Measurements from ENCODE around the gene STAT2. TPM values are rescaled to one million over a fixed set of nuclear protein-coding genes. Genes with fewer than 3 reads are reported as not detected.

Gene STAT2
- total RNA-seq, 5 donors from 2014 or later (not counting 1 experiment from before 2014, with no cell fraction given): 117 to 187 (median 162) TPM

DNA sequence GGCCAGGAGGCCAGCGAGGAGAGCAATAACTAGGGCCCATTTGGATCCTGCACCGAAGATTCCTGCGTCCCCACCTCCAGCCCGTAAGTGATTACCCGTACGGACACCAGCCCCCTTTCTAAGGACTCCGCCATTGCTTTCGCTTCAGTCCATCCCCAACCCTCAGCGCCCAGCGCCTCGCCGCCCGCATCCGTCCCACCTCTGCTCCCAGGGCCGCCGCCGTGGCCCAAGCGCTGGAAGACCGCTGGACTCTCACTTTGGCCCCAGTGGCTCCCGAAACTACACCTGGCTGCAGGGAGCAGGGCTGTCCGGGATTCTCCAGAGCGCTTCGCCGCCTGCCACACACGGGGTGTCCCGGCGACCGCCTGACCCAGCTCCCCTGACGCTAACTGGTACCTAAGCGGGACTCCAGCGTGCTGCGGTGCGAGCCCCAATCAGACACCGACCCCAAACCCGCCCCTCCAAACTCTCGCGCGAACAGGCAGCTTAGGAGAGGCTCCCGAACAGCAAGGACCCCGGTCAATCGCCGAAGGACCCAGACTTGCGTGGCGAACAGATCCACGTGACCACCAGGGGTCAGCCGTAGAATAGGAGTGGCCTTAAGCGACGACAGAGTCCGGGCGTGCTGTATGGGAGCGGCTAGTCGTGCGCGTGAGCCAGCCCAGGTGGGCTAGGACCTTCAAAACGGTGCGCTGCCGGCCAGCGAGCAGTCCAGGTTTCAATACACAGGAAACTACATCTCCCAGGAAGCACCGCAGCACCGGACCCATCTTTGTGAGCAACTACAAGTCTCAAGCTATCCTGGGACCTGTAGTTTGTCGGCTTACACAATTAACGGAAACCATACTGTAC lies 44.1 kb downstream of the STAT2 start, which contains the start of gene CNPY2:
Gene CNPY2, minus strand, starts transcription at position 367 of the 852 bp plus-strand sequence. CDS start 771 bp downstream, outside the sequence.
- Mint-ChIP-seq H3K36me3 (peaks cover 7% of the 10 kb centered on the region), H3K4me3 (peak within 1 kb of the TSS; percentile 97 to 99 (median 97)), H3K9me3 (no peaks in the 10 kb centered on the region), H3K27me3 (no peaks in the 10 kb centered on the region), H3K27ac (peak within 1 kb of the TSS; percentile 97 to 99), H3K4me1 (peaks cover 11 to 19% (median 19%) of the 10 kb centered on the region in 3 donors)
- ChIA-PET POLR2A (interaction anchor here (0.6 to 2.0 kb wide), 7 partner anchors 14 to 410 kb away, joined by 3 to 17 read pairs (median 4); partner anchors contain the start of gene STAT2 (in 2 of the 2)), CTCF (interaction anchor here (0.5 to 2.7 kb wide), 14 partner anchors 10 to 342 kb away, joined by 3 to 21 read pairs (median 4); partner anchors contain the start of genes COQ10A (in 1 of the 2), IL23A (in 1 of the 2), PA2G4 (in 1 of the 2) and PAN2 (in 1 of the 2))
- H3K27ac ChIP-seq (ENCODE audit: low read length): peak within 1 kb of the TSS; percentile 79
- H3K4me1 ChIP-seq (ENCODE audit: control insufficient read depth in 1 of 2, extremely low read depth in 1 of 2, insufficient read depth in 2 of 2, low read length in 2 of 2): peaks cover 9 to 17% of the 10 kb centered on the region in 2 experiments
- H3K36me3 ChIP-seq (ENCODE audit: control insufficient read depth in 2 of 2, extremely low read depth in 1 of 2, insufficient read depth in 1 of 2, low read length in 1 of 2): peaks cover 0 to 32% of the 10 kb centered on the region in 2 donors
- peak within 1 kb of the TSS; percentile 66 to 96 for H3K4me3 ChIP-seq (ENCODE audit: control insufficient read depth in 1 of 2, extremely low read depth in 1 of 2, low read length in 1 of 2)
- no peaks in the 10 kb centered on the region for H3K9me3 ChIP-seq
- no peaks in the 10 kb centered on the region for H3K27me3 ChIP-seq (replicated peaks in 1 of 2; ENCODE audit: control insufficient read depth in 2 of 2, extremely low read depth in 1 of 2, insufficient read depth in 2 of 2, low read length in 1 of 2)
- ATAC-seq (replicated peaks in 1 of 4) (peak; percentile 90 to 94 (median 92)), DNase-seq (peak; percentile 86 to 97 (median 91))
- under 1% methylated on average over 60 of the region's 62 CpGs for WGBS (ENCODE audit: insufficient coverage)

DNA sequence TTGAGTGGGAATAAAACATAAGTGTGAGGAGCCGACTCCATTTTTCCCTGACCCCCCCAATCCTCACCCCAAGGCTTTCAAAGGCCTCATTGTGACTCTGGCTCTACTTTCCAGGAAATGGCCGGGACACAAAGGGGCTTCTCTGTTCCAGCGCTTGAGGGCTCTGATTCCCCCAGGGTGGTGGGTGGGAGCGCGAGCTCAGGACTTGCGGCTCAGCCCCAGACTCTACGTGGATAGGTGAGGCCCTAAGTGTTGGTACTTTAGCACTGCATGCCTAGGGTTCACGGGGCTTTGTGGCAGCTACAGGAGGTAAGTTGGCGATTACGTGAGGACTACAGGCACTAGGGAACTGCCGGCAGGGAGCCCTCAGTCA lies 44.7 kb downstream of the STAT2 start:
- POLR2A ChIA-PET: interaction anchor here in 1 of 2 donors (0.5 to 2.0 kb wide), 4 partner anchors 16 to 321 kb away, joined by 3 to 17 read pairs (median 8); partner anchors contain the start of gene STAT2
- Mint-ChIP-seq H3K27me3 (no peaks in the 10 kb centered on the region), H3K9me3 (no peaks in the 10 kb centered on the region), H3K4me3 (peak overlapping the region; percentile 97 to 99 (median 97)), H3K36me3 (peaks cover 7% of the 10 kb centered on the region), H3K27ac (peak overlapping the region; percentile 97 to 99), H3K4me1 (peaks cover 11 to 19% (median 19%) of the 10 kb centered on the region in 3 donors)
- Histone ChIP-seq H3K27ac (ENCODE audit: low read length) (peak overlapping the region; percentile 79), H3K9me3 (no peaks in the 10 kb centered on the region), H3K4me3 (ENCODE audit: control insufficient read depth in 1 of 2, extremely low read depth in 1 of 2, low read length in 1 of 2) (peak overlapping the region; percentile 66 to 96), H3K27me3 (replicated peaks in 1 of 2; ENCODE audit: control insufficient read depth in 2 of 2, extremely low read depth in 1 of 2, insufficient read depth in 2 of 2, low read length in 1 of 2) (no peaks in the 10 kb centered on the region), H3K4me1 (ENCODE audit: control insufficient read depth in 1 of 2, extremely low read depth in 1 of 2, insufficient read depth in 2 of 2, low read length in 2 of 2) (peaks cover 9 to 17% of the 10 kb centered on the region in 2 experiments), H3K36me3 (ENCODE audit: control insufficient read depth in 2 of 2, extremely low read depth in 1 of 2, insufficient read depth in 1 of 2, low read length in 1 of 2) (peaks cover 2 to 38% of the 10 kb centered on the region in 2 donors)
- CTCF ChIA-PET: interaction anchor here in 1 of 2 donors (0.6 to 2.7 kb wide), 8 partner anchors 18 to 211 kb away, joined by 3 to 21 read pairs (median 6); partner anchors contain the start of genes IL23A, PA2G4, PAN2 and SMARCC2
- peak in 2 of 35 experiments; percentile 6 to 11 for DNase-seq
- ATAC-seq (replicated peaks in 1 of 4): no peak
- 0% methylated on average over 9 of the region's 11 CpGs for WGBS (ENCODE audit: insufficient coverage)

DNA sequence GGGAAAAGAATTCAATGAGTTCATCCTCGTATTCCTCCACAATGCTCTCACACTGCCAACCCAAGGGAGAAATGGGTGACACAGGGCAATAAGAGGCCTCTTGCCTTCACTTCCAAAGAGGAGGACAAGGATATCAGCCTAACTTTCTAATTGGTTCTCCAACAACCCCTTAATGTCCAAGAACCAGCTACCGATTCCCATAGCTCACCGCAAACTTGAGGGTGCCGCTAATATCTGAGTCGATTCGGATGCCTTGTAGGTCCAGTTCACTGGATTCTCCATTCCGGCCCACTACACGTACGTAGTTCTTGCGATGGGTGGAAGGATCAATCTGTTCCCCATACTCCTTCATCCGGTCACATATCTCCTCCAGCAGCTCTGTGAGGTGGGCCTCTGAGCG lies 48.9 kb downstream of the STAT2 start:
- no peak overlapping the region for H3K4me3 ChIP-seq (ENCODE audit: control insufficient read depth in 1 of 2, extremely low read depth in 1 of 2, low read length in 1 of 2)
- H3K27me3 Mint-ChIP-seq: no peaks in the 10 kb centered on the region
- peaks cover 9 to 12% of the 10 kb centered on the region in 2 experiments for H3K4me1 ChIP-seq (ENCODE audit: control insufficient read depth in 1 of 2, extremely low read depth in 1 of 2, insufficient read depth in 2 of 2, low read length in 2 of 2)
- WGBS (ENCODE audit: insufficient coverage): 99% methylated on average over 11 of the region's 12 CpGs
- ChIA-PET POLR2A (interaction anchor here (0.5 to 0.7 kb wide), 3 partner anchors 19 to 232 kb away, joined by 3 to 4 read pairs (median 3); no protein-coding TSS in a partner anchor), CTCF (interaction anchor here in 1 of 2 donors (0.6 kb wide), 1 partner anchor 25 kb away, joined by 7 read pairs; no protein-coding TSS in a partner anchor)
- H3K27ac ChIP-seq (ENCODE audit: low read length): no peak overlapping the region
- H3K27ac Mint-ChIP-seq: no peak overlapping the region
- ATAC-seq (replicated peaks in 1 of 4) (no peak), DNase-seq (no peak)
- H3K9me3 Mint-ChIP-seq: no peaks in the 10 kb centered on the region
- no peaks in the 10 kb centered on the region for H3K27me3 ChIP-seq (replicated peaks in 1 of 2; ENCODE audit: control insufficient read depth in 2 of 2, extremely low read depth in 1 of 2, insufficient read depth in 2 of 2, low read length in 1 of 2)
- peaks cover 11 to 15% (median 13%) of the 10 kb centered on the region in 3 donors for H3K4me1 Mint-ChIP-seq
- H3K4me3 Mint-ChIP-seq: no peak overlapping the region
- H3K36me3 Mint-ChIP-seq: peaks cover 14% of the 10 kb centered on the region
- peaks cover 2 to 40% of the 10 kb centered on the region in 2 donors for H3K36me3 ChIP-seq (ENCODE audit: control insufficient read depth in 2 of 2, extremely low read depth in 1 of 2, insufficient read depth in 1 of 2, low read length in 1 of 2)
- no peaks in the 10 kb centered on the region for H3K9me3 ChIP-seq

DNA sequence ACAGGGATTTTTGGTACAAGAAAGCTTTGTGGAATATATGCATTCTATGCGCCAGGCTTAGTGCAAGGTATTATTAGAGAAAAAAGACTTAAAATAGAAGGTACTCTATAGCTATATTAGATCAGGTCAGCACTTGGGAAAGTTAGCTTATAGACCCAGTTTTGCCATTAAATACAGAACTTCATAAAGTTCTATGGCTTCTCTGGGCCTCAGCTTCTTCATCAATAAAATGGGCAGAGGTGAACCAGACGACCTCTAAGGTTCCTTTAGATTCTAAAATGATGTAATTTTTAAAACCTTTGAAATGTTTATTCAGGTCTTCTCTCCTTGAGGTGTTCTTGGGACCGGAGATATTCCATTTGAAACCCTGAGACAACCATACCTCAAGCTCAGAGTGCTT lies 51.2 kb downstream of the STAT2 start:
- Mint-ChIP-seq H3K4me3 (no peak overlapping the region), H3K4me1 (no peaks in the 10 kb centered on the region), H3K36me3 (peaks cover 15% of the 10 kb centered on the region), H3K27ac (no peak overlapping the region), H3K9me3 (no peaks in the 10 kb centered on the region), H3K27me3 (no peaks in the 10 kb centered on the region)
- DNase-seq (no peak), ATAC-seq (replicated peaks in 1 of 4) (no peak)
- H3K27me3 ChIP-seq (replicated peaks in 1 of 2; ENCODE audit: control insufficient read depth in 2 of 2, extremely low read depth in 1 of 2, insufficient read depth in 2 of 2, low read length in 1 of 2): no peaks in the 10 kb centered on the region
- CTCF ChIA-PET: interaction anchor here in 1 of 2 donors (0.6 to 0.9 kb wide), 3 partner anchors 92 to 190 kb away, joined by 3 read pairs; no protein-coding TSS in a partner anchor
- H3K4me3 ChIP-seq (ENCODE audit: control insufficient read depth in 1 of 2, extremely low read depth in 1 of 2, low read length in 1 of 2): no peak overlapping the region
- 83% methylated on average over 1 of the region's 3 CpGs for WGBS (ENCODE audit: insufficient coverage)
- peaks cover 2 to 42% of the 10 kb centered on the region in 2 donors for H3K36me3 ChIP-seq (ENCODE audit: control insufficient read depth in 2 of 2, extremely low read depth in 1 of 2, insufficient read depth in 1 of 2, low read length in 1 of 2)
- POLR2A ChIA-PET: interaction anchor here (0.7 to 0.8 kb wide), 2 partner anchors 11 to 16 kb away, joined by 3 read pairs; no protein-coding TSS in a partner anchor
- no peaks in the 10 kb centered on the region for H3K4me1 ChIP-seq (ENCODE audit: control insufficient read depth in 1 of 2, extremely low read depth in 1 of 2, insufficient read depth in 2 of 2, low read length in 2 of 2)
- H3K27ac ChIP-seq (ENCODE audit: low read length): no peak overlapping the region
- H3K9me3 ChIP-seq: no peaks in the 10 kb centered on the region

DNA sequence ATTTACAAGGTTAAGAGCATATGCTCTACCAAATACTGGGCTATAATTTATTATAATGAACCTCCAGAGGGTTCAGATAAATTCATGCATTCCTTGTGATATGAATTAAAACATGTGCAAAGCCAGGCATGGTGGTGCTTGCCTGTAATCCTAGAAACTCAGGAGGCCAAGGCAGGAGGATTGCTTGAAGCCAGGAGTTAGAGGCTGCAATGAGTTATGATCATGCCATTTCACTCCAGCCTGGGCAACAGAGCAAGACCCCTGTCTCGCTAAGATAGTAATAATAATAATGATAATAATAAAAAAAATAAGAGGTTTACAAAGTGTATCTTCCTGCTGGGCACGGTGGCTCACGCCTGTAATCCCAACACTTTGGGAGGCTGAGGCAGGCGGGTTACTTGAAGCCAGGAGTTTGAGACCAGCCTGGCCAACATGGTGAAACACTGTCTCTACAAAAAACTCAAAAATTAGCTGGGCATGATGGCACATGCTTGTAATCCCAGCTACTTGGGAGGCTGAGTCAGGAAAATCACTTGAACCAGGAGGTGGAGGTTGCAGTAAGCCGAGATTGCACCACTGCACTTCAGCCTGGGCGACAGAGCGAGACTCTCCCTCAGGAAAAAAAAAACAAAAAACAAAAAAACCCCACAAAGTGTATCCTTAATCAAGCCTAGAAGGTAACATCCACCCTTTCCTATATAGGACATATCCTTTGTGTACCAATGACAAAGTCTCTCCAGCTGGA lies 52.5 kb downstream of the STAT2 start:
- Histone ChIP-seq H3K4me3 (ENCODE audit: control insufficient read depth in 1 of 2, extremely low read depth in 1 of 2, low read length in 1 of 2) (no peak overlapping the region), H3K4me1 (ENCODE audit: control insufficient read depth in 1 of 2, extremely low read depth in 1 of 2, insufficient read depth in 2 of 2, low read length in 2 of 2) (peaks cover 0 to 5% of the 10 kb centered on the region in 2 experiments), H3K9me3 (no peaks in the 10 kb centered on the region), H3K36me3 (ENCODE audit: control insufficient read depth in 2 of 2, extremely low read depth in 1 of 2, insufficient read depth in 1 of 2, low read length in 1 of 2) (peaks cover 2 to 42% of the 10 kb centered on the region in 2 donors), H3K27me3 (replicated peaks in 1 of 2; ENCODE audit: control insufficient read depth in 2 of 2, extremely low read depth in 1 of 2, insufficient read depth in 2 of 2, low read length in 1 of 2) (no peaks in the 10 kb centered on the region), H3K27ac (ENCODE audit: low read length) (no peak overlapping the region)
- Mint-ChIP-seq H3K27me3 (no peaks in the 10 kb centered on the region), H3K27ac (no peak overlapping the region), H3K36me3 (peaks cover 15% of the 10 kb centered on the region), H3K4me1 (peaks cover under 1 to 2% (median under 1%) of the 10 kb centered on the region in 3 donors), H3K9me3 (no peaks in the 10 kb centered on the region), H3K4me3 (no peak overlapping the region)
- ChIA-PET POLR2A (no interaction called here), CTCF (interaction anchor here (0.5 to 0.9 kb wide), 2 partner anchors 25 to 45 kb away, joined by 3 to 12 read pairs; no protein-coding TSS in a partner anchor)
- no CpG with 5 or more reads among the region's 7 CpGs for whole genome bisulfite sequencing (ENCODE audit: insufficient coverage)
- ATAC-seq (replicated peaks in 1 of 4) (no peak), DNase-seq (no peak)

All from T-cell (primary cell).